Calu3 (cell line): ENCODE data around the gene SAFB2. TPM values are rescaled to one million over a fixed set of nuclear protein-coding genes. Genes with fewer than 3 reads are reported as not detected.

Source experiments
- BruUV-seq: library from RNA; stranded (reverse); fragments of 400-500 nt; replicated peaks from 2 replicates; lab custom pipeline; 2021; lab: Mats Ljungman, UMichigan
- CTCF ChIA-PET: fragments of 300-600 bp; sonication (Branson Sonifier 250); formaldehyde crosslinking; loops from one replicate; lab custom pipeline; 2022; ENCODE audit warnings: antibody characterized with exemption; lab: Charles Lee
- DNase-seq: peaks from one replicate; pipeline ENCODE4 v3.0.0; 2022
- H3K27ac Mint-ChIP-seq: one replicate; pipeline ENCODE4 v1.8.0; 2022; ENCODE audit warnings: mixed read lengths; ENCODE audit not compliant: unreplicated experiment
- H3K27me3 Mint-ChIP-seq: one replicate; pipeline ENCODE4 v1.8.0; 2022; ENCODE audit warnings: mixed read lengths; ENCODE audit not compliant: unreplicated experiment
- H3K36me3 Mint-ChIP-seq: one replicate; pipeline ENCODE4 v1.8.0; 2022; ENCODE audit warnings: mild to moderate bottlenecking, moderate library complexity, mixed read lengths; ENCODE audit not compliant: insufficient read depth, unreplicated experiment
- H3K4me1 Mint-ChIP-seq: one replicate; pipeline ENCODE4 v1.8.0; 2022; ENCODE audit warnings: mild to moderate bottlenecking, low read depth, mixed read lengths; ENCODE audit not compliant: unreplicated experiment
- H3K4me3 Mint-ChIP-seq: one replicate; pipeline ENCODE4 v1.8.0; 2022; ENCODE audit warnings: mild to moderate bottlenecking, low read depth, moderate library complexity, mixed read lengths; ENCODE audit not compliant: unreplicated experiment
- H3K9me3 Mint-ChIP-seq: one replicate; pipeline ENCODE4 v1.8.0; 2022; ENCODE audit warnings: low read depth, mixed read lengths; ENCODE audit not compliant: unreplicated experiment
- intact Hi-C: fragments of 100-400 bp; cut with micrococcal nuclease; formaldehyde crosslinking; loops from one replicate; pipeline ENCODE4 v1.10.0; 2022; ENCODE audit not compliant: unreplicated experiment
- total RNA-seq: library from RNA; stranded (reverse); gene quantifications from 2 replicates; pipeline ENCODE4 v1.2.3, GENCODE V29; 2022
- TF ChIP-seq, protein P1 (sequence below): fragments of 200-600 bp; IDR thresholded peaks from one replicate; pipeline ENCODE4 v1.8.0; 2022; ENCODE audit warnings: antibody characterized with exemption; ENCODE audit not compliant: unreplicated experiment

SAFB2 gene
- total RNA-seq, 1 experiment from 2014 or later, result 71.7 TPM

DNA sequence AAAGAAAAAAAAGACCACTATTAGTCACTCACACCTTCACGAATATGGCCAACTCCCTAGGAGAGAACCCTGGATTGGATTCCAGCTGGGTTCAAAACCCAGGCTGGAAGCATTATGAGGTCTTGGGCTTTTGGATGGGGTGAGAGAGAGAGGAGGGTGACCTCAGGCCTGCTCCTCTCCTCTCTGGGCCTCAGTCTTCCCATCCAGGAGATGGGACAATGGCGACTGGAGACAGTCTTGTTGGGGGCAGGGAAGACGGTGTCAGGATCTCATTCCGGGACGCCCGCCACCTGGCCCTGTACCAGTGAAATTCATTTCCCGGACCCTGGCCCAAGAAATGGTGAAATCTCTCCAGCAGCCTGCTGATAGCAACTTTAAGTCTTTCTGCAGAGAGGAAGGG lies 81.1 kb downstream of the SAFB2 start:
- CTCF ChIA-PET, result no interaction called here
- no peak for DNase-seq
- intact Hi-C loops, result no loop called here
- no peaks in the 10 kb centered on the region for H3K36me3 Mint-ChIP-seq
- peaks cover 6% of the 10 kb centered on the region for H3K4me1 Mint-ChIP-seq
- TF ChIP-seq, protein P1, sequence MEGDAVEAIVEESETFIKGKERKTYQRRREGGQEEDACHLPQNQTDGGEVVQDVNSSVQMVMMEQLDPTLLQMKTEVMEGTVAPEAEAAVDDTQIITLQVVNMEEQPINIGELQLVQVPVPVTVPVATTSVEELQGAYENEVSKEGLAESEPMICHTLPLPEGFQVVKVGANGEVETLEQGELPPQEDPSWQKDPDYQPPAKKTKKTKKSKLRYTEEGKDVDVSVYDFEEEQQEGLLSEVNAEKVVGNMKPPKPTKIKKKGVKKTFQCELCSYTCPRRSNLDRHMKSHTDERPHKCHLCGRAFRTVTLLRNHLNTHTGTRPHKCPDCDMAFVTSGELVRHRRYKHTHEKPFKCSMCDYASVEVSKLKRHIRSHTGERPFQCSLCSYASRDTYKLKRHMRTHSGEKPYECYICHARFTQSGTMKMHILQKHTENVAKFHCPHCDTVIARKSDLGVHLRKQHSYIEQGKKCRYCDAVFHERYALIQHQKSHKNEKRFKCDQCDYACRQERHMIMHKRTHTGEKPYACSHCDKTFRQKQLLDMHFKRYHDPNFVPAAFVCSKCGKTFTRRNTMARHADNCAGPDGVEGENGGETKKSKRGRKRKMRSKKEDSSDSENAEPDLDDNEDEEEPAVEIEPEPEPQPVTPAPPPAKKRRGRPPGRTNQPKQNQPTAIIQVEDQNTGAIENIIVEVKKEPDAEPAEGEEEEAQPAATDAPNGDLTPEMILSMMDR, result no peak
- H3K27ac Mint-ChIP-seq, result no peak overlapping the region
- BruUV-seq, result no TSS peak
- peaks cover 16% of the 10 kb centered on the region for H3K27me3 Mint-ChIP-seq
- no peak overlapping the region for H3K4me3 Mint-ChIP-seq
- no peaks in the 10 kb centered on the region for H3K9me3 Mint-ChIP-seq

DNA sequence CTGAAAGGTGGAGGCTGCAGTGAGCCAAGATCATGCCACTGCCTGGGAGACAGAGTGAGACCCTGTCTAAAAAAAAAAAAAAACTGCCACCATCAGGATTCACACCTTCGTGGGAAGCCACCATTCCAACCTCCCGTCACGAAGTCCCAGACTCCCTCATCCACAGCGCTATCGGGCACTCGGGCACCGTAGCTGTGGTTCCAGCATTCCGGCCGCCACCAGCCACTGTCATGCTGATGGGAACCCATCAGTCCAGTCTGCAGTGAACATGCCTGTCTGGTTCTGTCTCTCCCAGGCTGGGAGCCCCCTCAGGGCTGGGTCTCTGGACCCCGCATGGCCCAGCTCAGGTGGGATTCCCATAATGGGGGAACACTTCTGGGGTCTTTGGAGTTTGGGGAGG lies 82.4 kb downstream of the SAFB2 start:
- intact Hi-C loops, result no loop called here
- TF ChIP-seq, protein P1, result no peak
- CTCF ChIA-PET, result no interaction called here
- no peaks in the 10 kb centered on the region for H3K36me3 Mint-ChIP-seq
- no peaks in the 10 kb centered on the region for H3K9me3 Mint-ChIP-seq
- H3K27ac Mint-ChIP-seq, result no peak overlapping the region
- BruUV-seq, result no TSS peak
- H3K27me3 Mint-ChIP-seq, result peaks cover 4% of the 10 kb centered on the region
- no peak overlapping the region for H3K4me3 Mint-ChIP-seq
- H3K4me1 Mint-ChIP-seq, result peaks cover 14% of the 10 kb centered on the region
- no peak for DNase-seq

- Mint-ChIP-seq H3K27me3 (no peaks in the 10 kb centered on the region), H3K4me1 (peaks cover 14% of the 10 kb centered on the region), H3K4me3 (no peak overlapping the region), H3K27ac (no peak overlapping the region), H3K36me3 (no peaks in the 10 kb centered on the region), H3K9me3 (peaks cover 4% of the 10 kb centered on the region)
- BruUV-seq, result no TSS peak
- CTCF ChIA-PET, result interaction anchor here (0.7 to 1.0 kb wide), 2 partner anchors 54 to 489 kb away, joined by 3 to 4 read pairs; no protein-coding TSS in a partner anchor
- no peak for DNase-seq
- TF ChIP-seq, protein P1, result no peak
- intact Hi-C loops, result no loop called here
Measured at GRCh38 chr19:5537870-5538269, 84.7 kb downstream of the SAFB2 start.

Other genes starting within 250 kb of the SAFB2 start
- gene ZNRF4, start 167.4 kb downstream of the SAFB2 start, total RNA-seq, result not detected in 2 replicates
- gene TINCR, start 54.8 kb downstream of the SAFB2 start, total RNA-seq, result 0.27 and 0.40 TPM in 2 replicates
- 87.3 and 88.0 TPM in 2 replicates for gene SAFB, start 307 bp upstream of the SAFB2 start, total RNA-seq
- 37.1 and 37.9 TPM in 2 replicates for gene MICOS13, start 57.7 kb upstream of the SAFB2 start, total RNA-seq
- gene HSD11B1L, start 58.3 kb upstream of the SAFB2 start, total RNA-seq, result 2.3 and 3.0 TPM in 2 replicates
- gene RPL36, start 67.5 kb upstream of the SAFB2 start, total RNA-seq, result 497 and 516 TPM in 2 replicates
- gene LONP1, start 97.4 kb upstream of the SAFB2 start, total RNA-seq, result 92.8 and 101 TPM in 2 replicates
- not detected in 2 replicates for gene CATSPERD, start 97.9 kb upstream of the SAFB2 start, total RNA-seq
- gene PRR22, start 162.0 kb upstream of the SAFB2 start, total RNA-seq, result 6.3 TPM in 2 replicates
- 33.2 and 35.5 TPM in 2 replicates for gene DUS3L, start 168.4 kb upstream of the SAFB2 start, total RNA-seq
- 3.9 and 5.4 TPM in 2 replicates for gene NRTN, start 182.3 kb upstream of the SAFB2 start, total RNA-seq
- gene FUT6, start 216.9 kb upstream of the SAFB2 start, total RNA-seq, result 1.8 and 2.8 TPM in 2 replicates
- 15.6 and 18.6 TPM in 2 replicates for gene FUT3, start 228.7 kb upstream of the SAFB2 start, total RNA-seq
- not detected in 2 replicates for gene FUT5, start 247.8 kb upstream of the SAFB2 start, total RNA-seq